Right lobe of liver (tissue), 6 donors: ENCODE measurements around the gene ACO2. TPM values are rescaled to one million over a fixed set of nuclear protein-coding genes. Genes with fewer than 3 reads are reported as not detected.
A peak's percentile ranks its signal among the peaks of the same experiment; 100 is the strongest.

Experiments used
- ATAC-seq, 4 donors: fragments of 200-7000 bp; cut with Tn5 transposase; one replicate each; pipeline ENCODE4 v1.9.1; 2020; ENCODE audit warnings: mild to moderate bottlenecking in 4 of 4, moderate library complexity in 4 of 4
- DNase-seq, 3 donors: peaks; one replicate each; pipeline ENCODE4 v3.0.0-alpha.2; 2020
- H3K27ac ChIP-seq, 3 donors: fragments of 200-600 bp; one replicate each; pipeline ENCODE4 v1.8.0; 2022
- H3K27me3 ChIP-seq, 2 donors: fragments of 200-600 bp; one replicate each; pipeline ENCODE4 v1.8.0; 2022
- H3K36me3 ChIP-seq, 4 donors: fragments of 200-600 bp; sonication (generic) in 1 of 4; one replicate each; pipeline versions ENCODE4 v1.5.1 to v1.8.0; 2017 to 2022; ENCODE audit warnings: control low read depth in 1 of 4
- H3K4me1 ChIP-seq, 4 donors: fragments of 200-600 bp; sonication (generic) in 1 of 4; one replicate each; pipeline versions ENCODE4 v1.5.1 to v1.8.0; 2017 to 2022; ENCODE audit warnings: control low read depth in 1 of 4
- H3K4me3 ChIP-seq, 3 donors: fragments of 200-600 bp; one replicate each; pipeline ENCODE4 v1.8.0; 2022
- H3K9me3 ChIP-seq, 4 donors: fragments of 200-600 bp; sonication (generic) in 1 of 4; one replicate each; pipeline versions ENCODE4 v1.5.1 to v1.8.0; 2017 to 2022; ENCODE audit warnings: control low read depth in 1 of 4
- CTCF ChIP-seq, 4 donors: fragments of 200-600 bp in 3 of 4; fragments of 450-650 bp in 1 of 4; IDR thresholded peaks; one replicate each; pipeline versions ENCODE4 v1.5.1 to v1.8.0; 2016 to 2022; ENCODE audit warnings: antibody characterized with exemption in 4 of 4, mild to moderate bottlenecking in 2 of 4
- POLR2A ChIP-seq: fragments of 450-650 bp; IDR thresholded peaks from one replicate; pipeline ENCODE4 v1.6.1; 2017; ENCODE audit warnings: antibody characterized with exemption, mild to moderate bottlenecking
- WGBS: methylation state at CpG from one replicate; pipeline ENCODE4 v1.1.6; 2018; ENCODE audit warnings: low coverage, low lambda C conversion rate; ENCODE audit not compliant: insufficient coverage; ENCODE audit errors: missing lambda C conversion rate; 5-methylcytosine and 5-hydroxymethylcytosine counted together
- intact Hi-C, 2 donors: fragments of 100-400 bp; cut with DNase I; formaldehyde crosslinking; loops; one replicate each; pipeline versions ENCODE4 v1.11.2 to v1.14.1; 2022
- total RNA-seq, 6 experiments: library from RNA; depleted of rRNA in 2 of 6; stranded (reverse); fragments of >200 nt in 2 of 6; fragmentation: NEBNext Ultra II Directional in 3 of 6; extraction: Animal tissue kit (Norgen Biotek cat#: 25700) in 3 of 6; gene quantifications; one replicate each; pipeline versions ENCODE4 v1.1.0 to v1.2.4, GENCODE V29; 2016 to 2023
- donor health status: DM: no; HTN: yes; CAD: no.
- donor health status: DM: no; HTN: no; CAD: no.
- donor health status: DM: no; HTN: no; CAD: no.
- donor health status: DM: no; HTN: yes; CAD: no.
- donor health status: DM: no; HTN: yes; CAD: no.

ACO2 gene
- total RNA-seq, 6 experiments from 2014 or later, result 62.6 to 135 (median 66.8) TPM

GRCh38 chr22:41491374-41492100, 22.6 kb downstream of the ACO2 start:
- DNase-seq (no peak), ATAC-seq (no peak)
- H3K27me3 ChIP-seq, result no peaks in the 10 kb centered on the region
- H3K9me3 ChIP-seq, result no peaks in the 10 kb centered on the region
- H3K4me3 ChIP-seq, result no peak overlapping the region
- no peak for TF ChIP-seq CTCF (IDR thresholded peaks at IDR 0.05)
- TF ChIP-seq POLR2A, result no peak
- peaks cover 0 to 23% (median 5%) of the 10 kb centered on the region in 4 donors for H3K4me1 ChIP-seq
- H3K36me3 ChIP-seq, result no peaks in the 10 kb centered on the region
- H3K27ac ChIP-seq, result no peak overlapping the region
- WGBS, result 73% methylated on average over 4 of the region's 5 CpGs
- intact Hi-C loops, result no loop called here

- Histone ChIP-seq H3K27ac (no peak overlapping the region), H3K4me1 (peaks cover 0 to 27% (median 5%) of the 10 kb centered on the region in 4 donors), H3K36me3 (peaks cover 0 to 28% (median 14%) of the 10 kb centered on the region in 4 donors), H3K4me3 (no peak overlapping the region), H3K27me3 (no peaks in the 10 kb centered on the region), H3K9me3 (no peaks in the 10 kb centered on the region)
- no peak for DNase-seq
- TF ChIP-seq CTCF (IDR thresholded peaks at IDR 0.05), result no peak
- no peak for TF ChIP-seq POLR2A
- intact Hi-C loops, result no loop called here
- no peak for ATAC-seq
- WGBS, result no CpG with 5 or more reads among the region's 6 CpGs
Observed at GRCh38 chr22:41498303-41498835, 29.5 kb downstream of the ACO2 start.

- intact Hi-C loops, result no loop called here
- Histone ChIP-seq H3K27ac (peak overlapping the region in 1 of 3 donors; percentile 53), H3K4me1 (peaks cover 0 to 27% (median 5%) of the 10 kb centered on the region in 4 donors), H3K4me3 (no peak overlapping the region), H3K36me3 (peaks cover 0 to 39% (median 15%) of the 10 kb centered on the region in 4 donors), H3K9me3 (no peaks in the 10 kb centered on the region), H3K27me3 (no peaks in the 10 kb centered on the region)
- DNase-seq, result peak in 2 of 3 donors; percentile 69
- 43% methylated on average over 10 of the region's 10 CpGs for WGBS
- peak; percentile 37 to 94 (median 70) for ATAC-seq
- TF ChIP-seq CTCF (IDR thresholded peaks at IDR 0.05), result no peak
- TF ChIP-seq POLR2A, result no peak
Observed at GRCh38 chr22:41499624-41500280, 30.8 kb downstream of the ACO2 start.

GRCh38 chr22:41500303-41500702, 31.4 kb downstream of the ACO2 start:
- Histone ChIP-seq H3K27me3 (no peaks in the 10 kb centered on the region), H3K27ac (peak overlapping the region in 1 of 3 donors; percentile 53), H3K9me3 (no peaks in the 10 kb centered on the region), H3K4me3 (no peak overlapping the region), H3K4me1 (peaks cover 0 to 27% (median 5%) of the 10 kb centered on the region in 4 donors), H3K36me3 (peaks cover 3 to 39% (median 18%) of the 10 kb centered on the region in 4 donors)
- ATAC-seq (no peak), DNase-seq (no peak)
- intact Hi-C loops, result no loop called here
- WGBS, result 52% methylated on average over 4 of the region's 7 CpGs
- TF ChIP-seq POLR2A (no peak), CTCF (IDR thresholded peaks at IDR 0.05) (no peak)
